ENCODE results near the gene SRGAP2B.
"Not testable (repeated sequence)": the region's sequence is repeated elsewhere in the genome, so short reads cannot be mapped to it uniquely, and the experiment has no call there.

Gene SRGAP2B

GRCh38 chr1:145082483-145083255 is 12.5 kb downstream of the SRGAP2B start:
- not testable (repeated sequence) for DNase-seq

GRCh38 chr1:145080193-145080592 is 14.9 kb downstream of the SRGAP2B start:
- DNase-seq, result not testable (repeated sequence)

GRCh38 chr1:145079737-145080136 is 15.4 kb downstream of the SRGAP2B start:
- DNase-seq, result not testable (repeated sequence)

GRCh38 chr1:145078787-145079370 is 16.2 kb downstream of the SRGAP2B start:
- DNase-seq, result not testable (repeated sequence)

GRCh38 chr1:145077872-145078786 is 17.0 kb downstream of the SRGAP2B start:
- DNase-seq, result not testable (repeated sequence)

- DNase-seq, result not testable (repeated sequence)
Measured at GRCh38 chr1:145076877-145077276, 18.3 kb downstream of the SRGAP2B start.

GRCh38 chr1:145074021-145074559 is 21.0 kb downstream of the SRGAP2B start:
- DNase-seq, result not testable (repeated sequence)

- not testable (repeated sequence) for DNase-seq
Measured at GRCh38 chr1:145071569-145071968, 23.6 kb downstream of the SRGAP2B start.

- DNase-seq, result not testable (repeated sequence)
Measured at GRCh38 chr1:145066486-145066885, 28.6 kb downstream of the SRGAP2B start.

- not testable (repeated sequence) for DNase-seq
Measured at GRCh38 chr1:145065194-145065826, 29.8 kb downstream of the SRGAP2B start.

GRCh38 chr1:145063941-145064648 is 31.0 kb downstream of the SRGAP2B start:
- DNase-seq, result not testable (repeated sequence)

- DNase-seq, result not testable (repeated sequence)
Measured at GRCh38 chr1:145063285-145063684, 31.8 kb downstream of the SRGAP2B start.

- not testable (repeated sequence) for DNase-seq
Measured at GRCh38 chr1:145058184-145058583, 36.9 kb downstream of the SRGAP2B start.

GRCh38 chr1:145055217-145055760 is 39.8 kb downstream of the SRGAP2B start:
- not testable (repeated sequence) for DNase-seq

GRCh38 chr1:145053428-145053827 is 41.7 kb downstream of the SRGAP2B start:
- not testable (repeated sequence) for DNase-seq

- DNase-seq, result not testable (repeated sequence)
Measured at GRCh38 chr1:145052019-145052776, 42.9 kb downstream of the SRGAP2B start.

- not testable (repeated sequence) for DNase-seq
Measured at GRCh38 chr1:145048181-145048856, 46.8 kb downstream of the SRGAP2B start.

- not testable (repeated sequence) for DNase-seq
Measured at GRCh38 chr1:145047553-145047952, 47.6 kb downstream of the SRGAP2B start.

- DNase-seq, result not testable (repeated sequence)
Measured at GRCh38 chr1:145045571-145046273, 49.4 kb downstream of the SRGAP2B start.
